Gastrocnemius medialis (tissue), 4 donors: ENCODE data around the gene CNOT11.

Experiments
- POLR2A ChIP-seq, 2 donors: fragments of 450-650 bp; IDR thresholded peaks; one replicate each; pipeline ENCODE4 v1.6.1; 2017; ENCODE audit warnings: antibody characterized with exemption in 2 of 2, mild to moderate bottlenecking in 2 of 2, moderate library complexity in 2 of 2
- TF ChIP-seq, protein P1 (sequence below), 5 experiments: fragments of 450-650 bp in 3 of 5; fragments of 200-600 bp in 2 of 5; sonication (generic) in 2 of 5; IDR thresholded peaks in 4 of 5; conservative IDR thresholded peaks in 1 of 5; 1 replicate in 4 of 5; 2 replicates in 1 of 5; pipeline ENCODE4 v1.5.1; 2016 to 2019; ENCODE audit warnings: antibody characterized with exemption in 5 of 5, mild to moderate bottlenecking in 3 of 5, moderate library complexity in 3 of 5

DNA sequence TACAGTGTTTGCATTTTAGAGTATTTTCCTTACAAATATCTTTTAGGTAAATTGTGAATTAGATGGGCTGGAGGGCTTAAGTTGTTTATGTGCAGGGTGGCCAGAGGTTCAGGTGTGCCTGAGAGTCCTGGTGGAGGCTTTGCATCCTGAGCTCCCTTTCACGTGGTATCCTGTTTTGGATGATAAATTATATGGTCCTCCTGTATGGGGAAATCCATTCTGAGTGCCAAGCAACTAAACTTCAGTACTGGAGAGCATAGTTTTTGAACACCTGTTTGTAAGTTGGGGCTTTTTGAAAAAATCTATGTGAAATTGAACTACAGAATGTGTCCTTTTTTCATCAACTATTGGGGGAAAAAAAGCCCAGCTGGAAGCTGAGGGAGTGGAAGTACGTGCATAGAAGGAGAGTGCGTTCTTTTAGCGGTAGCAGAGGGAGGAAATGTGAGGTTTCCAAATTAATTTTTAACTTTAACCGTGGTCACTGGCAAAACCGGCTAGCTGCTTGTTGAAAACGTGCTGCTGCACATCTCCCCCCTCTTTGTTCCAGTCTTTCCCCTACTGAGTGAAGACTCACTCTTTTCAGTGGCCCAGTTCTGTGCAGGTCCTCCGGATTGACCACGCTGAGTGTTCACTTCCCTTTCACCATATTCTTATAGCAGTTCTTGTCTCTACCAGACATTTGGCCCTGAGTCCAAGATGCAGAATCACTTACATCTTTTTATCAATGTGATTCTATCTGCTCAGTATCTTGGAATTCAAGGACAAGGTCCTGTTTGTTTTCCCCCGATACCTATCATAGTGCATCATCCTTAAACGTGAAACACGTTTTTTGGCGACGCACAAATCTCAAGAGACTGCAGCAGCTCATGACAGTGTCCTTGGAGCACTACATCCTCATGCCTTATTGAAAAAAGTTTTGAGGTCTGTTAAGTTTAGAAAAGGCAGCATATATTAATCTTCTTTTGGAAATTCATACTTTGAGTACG is 15.3 kb downstream of the CNOT11 start:
- TF ChIP-seq, protein P1, sequence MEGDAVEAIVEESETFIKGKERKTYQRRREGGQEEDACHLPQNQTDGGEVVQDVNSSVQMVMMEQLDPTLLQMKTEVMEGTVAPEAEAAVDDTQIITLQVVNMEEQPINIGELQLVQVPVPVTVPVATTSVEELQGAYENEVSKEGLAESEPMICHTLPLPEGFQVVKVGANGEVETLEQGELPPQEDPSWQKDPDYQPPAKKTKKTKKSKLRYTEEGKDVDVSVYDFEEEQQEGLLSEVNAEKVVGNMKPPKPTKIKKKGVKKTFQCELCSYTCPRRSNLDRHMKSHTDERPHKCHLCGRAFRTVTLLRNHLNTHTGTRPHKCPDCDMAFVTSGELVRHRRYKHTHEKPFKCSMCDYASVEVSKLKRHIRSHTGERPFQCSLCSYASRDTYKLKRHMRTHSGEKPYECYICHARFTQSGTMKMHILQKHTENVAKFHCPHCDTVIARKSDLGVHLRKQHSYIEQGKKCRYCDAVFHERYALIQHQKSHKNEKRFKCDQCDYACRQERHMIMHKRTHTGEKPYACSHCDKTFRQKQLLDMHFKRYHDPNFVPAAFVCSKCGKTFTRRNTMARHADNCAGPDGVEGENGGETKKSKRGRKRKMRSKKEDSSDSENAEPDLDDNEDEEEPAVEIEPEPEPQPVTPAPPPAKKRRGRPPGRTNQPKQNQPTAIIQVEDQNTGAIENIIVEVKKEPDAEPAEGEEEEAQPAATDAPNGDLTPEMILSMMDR (IDR thresholded peaks at IDR 0.05 in 4 of 5, conservative IDR thresholded peaks at IDR 0.05 in 1 of 5) = no peak
- no peak for TF ChIP-seq POLR2A (IDR thresholded peaks at IDR 0.05)
